ENCODE measurements around the gene TM9SF4.

GRCh38 chr20:32189123-32189410 lies 79.6 kb downstream of the TM9SF4 start:
- TF ChIP-seq, protein P1, sequence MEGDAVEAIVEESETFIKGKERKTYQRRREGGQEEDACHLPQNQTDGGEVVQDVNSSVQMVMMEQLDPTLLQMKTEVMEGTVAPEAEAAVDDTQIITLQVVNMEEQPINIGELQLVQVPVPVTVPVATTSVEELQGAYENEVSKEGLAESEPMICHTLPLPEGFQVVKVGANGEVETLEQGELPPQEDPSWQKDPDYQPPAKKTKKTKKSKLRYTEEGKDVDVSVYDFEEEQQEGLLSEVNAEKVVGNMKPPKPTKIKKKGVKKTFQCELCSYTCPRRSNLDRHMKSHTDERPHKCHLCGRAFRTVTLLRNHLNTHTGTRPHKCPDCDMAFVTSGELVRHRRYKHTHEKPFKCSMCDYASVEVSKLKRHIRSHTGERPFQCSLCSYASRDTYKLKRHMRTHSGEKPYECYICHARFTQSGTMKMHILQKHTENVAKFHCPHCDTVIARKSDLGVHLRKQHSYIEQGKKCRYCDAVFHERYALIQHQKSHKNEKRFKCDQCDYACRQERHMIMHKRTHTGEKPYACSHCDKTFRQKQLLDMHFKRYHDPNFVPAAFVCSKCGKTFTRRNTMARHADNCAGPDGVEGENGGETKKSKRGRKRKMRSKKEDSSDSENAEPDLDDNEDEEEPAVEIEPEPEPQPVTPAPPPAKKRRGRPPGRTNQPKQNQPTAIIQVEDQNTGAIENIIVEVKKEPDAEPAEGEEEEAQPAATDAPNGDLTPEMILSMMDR (IDR thresholded peaks at IDR 0.05; ENCODE audit: low read depth, low read length): no peak
- TF ChIP-seq POLR2A (IDR thresholded peaks at IDR 0.05; ENCODE audit: extremely low read depth, insufficient read length) (no peak), MAX (IDR thresholded peaks at IDR 0.05; ENCODE audit: low read depth, low read length) (no peak)

Data from NB4 (cell line).